Activated naive CD8-positive, alpha-beta T cell treated with anti-CD3 and anti-CD28 coated beads, Interleukin-2, amount 10 ng/mL, durations not matched to agents 7 days and 5 days (primary cell): Measurements from ENCODE around the gene ZNF384. TPM values are rescaled to one million over a fixed set of nuclear protein-coding genes. Genes with fewer than 3 reads are reported as not detected.
A peak's percentile ranks its signal among the peaks of the same experiment; 100 is the strongest.

Experiments used
- ATAC-seq: fragments of 150-1000 bp; cut with Tn5 transposase; one replicate; pipeline ENCODE4 v1.10.0; 2021; ENCODE audit warnings: low read depth, moderate library complexity
- POLR2A ChIA-PET: fragments of 350-600 bp; sonication (Branson Sonifier 250); formaldehyde crosslinking; loops from one replicate; lab custom pipeline; 2021; ENCODE audit warnings: antibody characterized with exemption; lab: Charles Lee
- DNase-seq: peaks from one replicate; pipeline ENCODE4 v3.0.0; 2021
- H3K27ac Mint-ChIP-seq: one replicate; pipeline ENCODE4 v1.8.0; 2022; ENCODE audit warnings: mild to moderate bottlenecking, mixed read lengths
- H3K27me3 Mint-ChIP-seq: one replicate; pipeline ENCODE4 v1.8.0; 2022; ENCODE audit warnings: mild to moderate bottlenecking, moderate library complexity, mixed read lengths
- H3K36me3 Mint-ChIP-seq: one replicate; pipeline ENCODE4 v1.8.0; 2021; ENCODE audit warnings: mild to moderate bottlenecking, mixed read lengths
- H3K4me1 Mint-ChIP-seq: one replicate; pipeline ENCODE4 v1.8.0; 2021; ENCODE audit warnings: mixed read lengths
- H3K4me3 Mint-ChIP-seq: one replicate; pipeline ENCODE4 v1.8.0; 2022; ENCODE audit warnings: mild to moderate bottlenecking, moderate library complexity, mixed read lengths
- H3K9me3 Mint-ChIP-seq: one replicate; pipeline ENCODE4 v1.8.0; 2021; ENCODE audit warnings: mixed read lengths
- total RNA-seq, 2 experiments: library from RNA; stranded (reverse); gene quantifications; one replicate each; pipeline ENCODE4 v1.2.3, GENCODE V29; 2021

The ZNF384 gene
- total RNA-seq = 10 to 100 TPM; 79.5 to 88.2 TPM

DNA sequence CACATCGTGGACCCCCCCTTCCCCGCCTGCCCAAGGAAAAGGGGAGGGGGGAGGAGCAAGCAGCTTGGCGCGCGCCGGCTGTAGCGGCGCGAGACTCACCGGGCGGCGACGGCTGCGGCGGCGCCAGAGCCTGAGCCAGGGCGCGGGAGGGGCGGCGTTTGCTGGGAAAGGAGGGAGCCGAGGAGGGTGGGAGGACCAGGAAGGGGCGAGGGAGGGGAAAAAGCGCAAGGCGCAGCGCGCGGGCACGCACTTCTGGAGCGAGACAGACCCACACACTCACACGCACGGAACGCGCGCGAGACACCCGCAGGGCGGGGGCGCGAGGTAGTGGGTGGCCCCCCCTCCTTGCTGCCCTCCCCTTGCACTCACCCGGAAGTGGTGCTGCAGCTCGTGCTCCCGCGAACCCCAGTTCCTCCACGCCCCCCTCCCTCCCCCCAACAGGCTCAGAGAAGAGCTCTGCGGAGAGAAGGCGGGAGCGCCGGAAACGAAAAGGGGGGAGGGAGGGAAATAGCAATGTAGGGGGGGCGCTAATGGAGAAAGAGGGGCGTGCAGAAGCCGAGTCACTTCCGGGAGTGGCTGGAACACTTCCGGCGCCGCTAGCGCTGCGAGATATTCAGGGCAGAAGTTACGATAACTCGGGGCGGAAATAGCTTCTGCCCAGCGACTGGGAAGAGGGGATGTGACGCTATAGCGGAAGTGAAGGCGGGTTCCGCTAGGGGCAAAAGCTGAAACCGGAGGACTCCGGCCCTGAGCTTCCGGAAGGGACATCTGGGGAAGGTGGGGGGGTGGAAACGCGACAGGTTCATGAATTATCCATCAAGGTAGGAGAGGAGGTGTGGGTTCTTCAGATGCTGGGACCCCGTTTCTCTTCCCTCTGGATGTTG, at the start of gene ZNF384:
ZNF384 (minus strand) TSS at position 377 of the 884 bp plus-strand sequence. CDS start 9,855 bp downstream, outside the sequence.
- peak; percentile 81 for ATAC-seq

DNA sequence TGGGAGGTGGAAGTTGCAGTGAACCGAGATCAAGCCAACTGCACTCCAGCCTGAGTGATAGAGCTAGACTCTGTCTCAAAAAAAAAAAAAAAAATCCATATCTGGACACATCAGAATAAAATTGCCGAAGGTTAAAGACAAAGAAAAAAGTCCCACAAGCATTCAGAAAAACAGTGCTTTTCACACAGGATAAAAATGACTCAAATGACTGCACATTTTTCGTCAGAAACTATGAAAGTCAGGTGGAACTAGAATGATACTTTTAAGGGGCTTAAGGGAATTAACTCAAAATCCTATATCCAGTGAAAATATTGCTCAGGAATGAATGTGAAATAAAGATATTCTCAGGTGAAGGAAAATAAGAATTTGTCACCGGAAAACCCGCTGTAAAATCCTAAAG, 47.6 kb upstream of the ZNF384 start:
- ATAC-seq (no peak), DNase-seq (no peak)
- Mint-ChIP-seq H3K36me3 (no peaks in the 10 kb centered on the region), H3K9me3 (no peaks in the 10 kb centered on the region), H3K4me1 (peaks cover 8% of the 10 kb centered on the region), H3K27me3 (no peaks in the 10 kb centered on the region), H3K27ac (no peak overlapping the region), H3K4me3 (no peak overlapping the region)
- POLR2A ChIA-PET = no interaction called here

More for the DNA sequence above, at the start of gene ZNF384:
- peak; percentile 88 for DNase-seq
- peaks cover 22% of the 10 kb centered on the region for H3K36me3 Mint-ChIP-seq
- H3K27me3 Mint-ChIP-seq = no peaks in the 10 kb centered on the region
- POLR2A ChIA-PET = interaction anchor here (0.6 to 2.3 kb wide), 44 partner anchors 10 to 314 kb away, joined by 3 to 71 read pairs (median 5); partner anchors contain the start of genes CD27, CDCA3, COPS7A and GAPDH
- peak within 1 kb of the TSS; percentile 90 for H3K4me3 Mint-ChIP-seq
- peaks cover 37% of the 10 kb centered on the region for H3K4me1 Mint-ChIP-seq
- no peaks in the 10 kb centered on the region for H3K9me3 Mint-ChIP-seq
- peak within 1 kb of the TSS; percentile 95 for H3K27ac Mint-ChIP-seq

- peak; percentile 55 for DNase-seq
- Mint-ChIP-seq H3K4me3 (no peak overlapping the region), H3K36me3 (peaks cover 7% of the 10 kb centered on the region), H3K27ac (peak overlapping the region; percentile 11), H3K9me3 (no peaks in the 10 kb centered on the region), H3K4me1 (peaks cover 8% of the 10 kb centered on the region), H3K27me3 (no peaks in the 10 kb centered on the region)
- POLR2A ChIA-PET = no interaction called here
- peak; percentile 86 for ATAC-seq
Measured at GRCh38 chr12:6735448-6736191, 46.4 kb upstream of the ZNF384 start.

DNA sequence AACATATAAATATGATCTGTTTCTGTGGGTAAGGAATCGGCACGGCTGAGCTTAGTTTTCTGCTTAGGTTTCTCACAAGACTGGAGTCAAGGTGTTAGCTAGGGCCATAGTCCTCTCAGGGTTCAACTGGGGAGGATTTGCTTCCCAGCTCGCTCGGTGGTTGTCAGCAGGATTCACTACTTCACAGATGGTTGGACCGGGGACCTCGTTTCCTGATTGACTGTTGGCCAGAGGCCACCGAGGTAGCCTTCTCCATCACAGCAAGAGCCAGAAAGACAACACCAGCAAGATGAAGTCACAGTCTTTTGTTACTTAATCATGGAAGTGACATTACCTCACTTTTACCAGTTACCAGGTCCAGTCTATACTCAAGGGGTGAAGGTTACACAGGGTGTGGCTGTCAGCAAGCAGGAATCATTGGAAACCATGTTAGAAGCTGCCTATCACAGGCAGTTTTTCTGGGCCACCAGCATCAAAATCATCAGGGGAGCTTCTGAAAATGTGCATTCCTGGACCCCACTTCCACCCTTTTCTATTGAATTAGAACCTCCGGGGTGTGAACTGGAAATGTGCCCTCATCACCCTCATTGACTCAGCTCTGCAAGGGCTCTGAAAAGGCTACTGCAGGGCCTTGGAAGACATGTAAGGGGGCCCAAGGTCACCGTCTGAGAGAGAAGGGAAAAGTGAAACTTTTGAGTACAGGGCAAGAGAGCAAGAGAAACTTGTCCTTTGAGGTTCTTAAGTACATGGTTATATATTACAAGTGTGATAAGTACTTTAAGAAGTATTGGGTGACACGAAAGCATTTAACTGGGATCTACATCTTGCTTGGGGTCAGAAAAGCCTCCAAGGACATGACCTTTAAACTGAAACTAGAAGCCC, 45.6 kb upstream of the ZNF384 start:
- peaks cover 8% of the 10 kb centered on the region for H3K4me1 Mint-ChIP-seq
- H3K9me3 Mint-ChIP-seq = no peaks in the 10 kb centered on the region
- peaks cover 8% of the 10 kb centered on the region for H3K36me3 Mint-ChIP-seq
- H3K27me3 Mint-ChIP-seq = no peaks in the 10 kb centered on the region
- ATAC-seq = no peak
- DNase-seq = no peak
- no peak overlapping the region for H3K4me3 Mint-ChIP-seq
- H3K27ac Mint-ChIP-seq = no peak overlapping the region
- POLR2A ChIA-PET = no interaction called here

- Mint-ChIP-seq H3K4me1 (peaks cover 10% of the 10 kb centered on the region), H3K9me3 (no peaks in the 10 kb centered on the region), H3K36me3 (peaks cover 16% of the 10 kb centered on the region), H3K4me3 (no peak overlapping the region), H3K27me3 (no peaks in the 10 kb centered on the region), H3K27ac (no peak overlapping the region)
- no peak for ATAC-seq
- POLR2A ChIA-PET = no interaction called here
- DNase-seq = no peak
Measured at GRCh38 chr12:6730169-6730568, 41.0 kb upstream of the ZNF384 start.

DNA sequence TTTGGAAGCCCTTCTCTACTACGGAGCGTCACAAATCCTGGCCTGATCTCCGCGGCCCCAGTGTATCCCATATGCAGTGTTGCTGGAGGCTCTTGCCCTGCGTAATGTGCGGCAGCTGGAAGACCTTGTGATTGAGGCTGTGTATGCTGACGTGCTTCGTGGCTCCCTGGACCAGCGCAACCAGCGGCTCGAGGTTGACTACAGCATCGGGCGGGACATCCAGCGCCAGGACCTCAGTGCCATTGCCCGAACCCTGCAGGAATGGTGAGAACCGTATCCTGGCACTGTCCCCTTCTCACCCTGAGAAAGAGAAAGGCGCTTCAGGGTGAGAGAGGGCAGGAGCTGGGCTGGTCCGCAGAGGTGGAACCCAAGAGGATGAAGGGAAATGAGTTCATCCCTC, 40.0 kb upstream of the ZNF384 start:
- Mint-ChIP-seq H3K27ac (no peak overlapping the region), H3K36me3 (peaks cover 16% of the 10 kb centered on the region), H3K4me3 (no peak overlapping the region), H3K9me3 (no peaks in the 10 kb centered on the region), H3K27me3 (no peaks in the 10 kb centered on the region), H3K4me1 (peaks cover 14% of the 10 kb centered on the region)
- POLR2A ChIA-PET = no interaction called here
- ATAC-seq (no peak), DNase-seq (no peak)

- H3K27ac Mint-ChIP-seq = peak overlapping the region; percentile 75
- H3K4me3 Mint-ChIP-seq = peak overlapping the region; percentile 99
- peaks cover 22% of the 10 kb centered on the region for H3K4me1 Mint-ChIP-seq
- no peaks in the 10 kb centered on the region for H3K9me3 Mint-ChIP-seq
- H3K36me3 Mint-ChIP-seq = peaks cover 11% of the 10 kb centered on the region
- DNase-seq (no peak), ATAC-seq (no peak)
- peaks cover 3% of the 10 kb centered on the region for H3K27me3 Mint-ChIP-seq
- POLR2A ChIA-PET = interaction anchor here (1.0 to 4.8 kb wide), 6 partner anchors 27 to 126 kb away, joined by 3 to 71 read pairs (median 11); partner anchors contain the start of genes CDCA3, LAG3, MLF2 and USP5
Measured at GRCh38 chr12:6725350-6725749, 36.2 kb upstream of the ZNF384 start.

DNA sequence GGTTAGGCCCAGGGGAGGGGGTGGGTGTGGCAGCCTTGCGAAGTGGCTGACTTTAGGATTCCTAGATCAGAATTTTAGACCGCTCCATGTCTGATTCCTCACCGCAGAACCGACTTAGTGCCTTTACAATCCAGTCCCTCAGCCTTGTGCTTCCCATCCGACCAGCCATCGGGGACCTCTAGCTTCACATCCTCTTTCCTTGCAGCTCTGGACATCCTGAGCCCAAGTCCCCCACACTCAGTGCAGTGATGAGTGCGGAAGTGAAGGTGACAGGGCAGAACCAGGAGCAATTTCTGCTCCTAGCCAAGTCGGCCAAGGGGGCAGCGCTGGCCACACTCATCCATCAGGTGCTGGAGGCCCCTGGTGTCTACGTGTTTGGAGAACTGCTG, 35.2 kb upstream of the ZNF384 start:
- Mint-ChIP-seq H3K4me3 (peak overlapping the region; percentile 99), H3K36me3 (peaks cover 8% of the 10 kb centered on the region), H3K27me3 (peaks cover 3% of the 10 kb centered on the region), H3K27ac (peak overlapping the region; percentile 99), H3K9me3 (no peaks in the 10 kb centered on the region), H3K4me1 (peaks cover 22% of the 10 kb centered on the region)
- peak; percentile 29 for ATAC-seq
- peak; percentile 65 for DNase-seq
- POLR2A ChIA-PET = interaction anchor here (0.5 to 4.8 kb wide), 31 partner anchors 15 to 387 kb away, joined by 3 to 71 read pairs (median 5); partner anchors contain the start of genes CDCA3, GAPDH, LAG3 and LPAR5

DNA sequence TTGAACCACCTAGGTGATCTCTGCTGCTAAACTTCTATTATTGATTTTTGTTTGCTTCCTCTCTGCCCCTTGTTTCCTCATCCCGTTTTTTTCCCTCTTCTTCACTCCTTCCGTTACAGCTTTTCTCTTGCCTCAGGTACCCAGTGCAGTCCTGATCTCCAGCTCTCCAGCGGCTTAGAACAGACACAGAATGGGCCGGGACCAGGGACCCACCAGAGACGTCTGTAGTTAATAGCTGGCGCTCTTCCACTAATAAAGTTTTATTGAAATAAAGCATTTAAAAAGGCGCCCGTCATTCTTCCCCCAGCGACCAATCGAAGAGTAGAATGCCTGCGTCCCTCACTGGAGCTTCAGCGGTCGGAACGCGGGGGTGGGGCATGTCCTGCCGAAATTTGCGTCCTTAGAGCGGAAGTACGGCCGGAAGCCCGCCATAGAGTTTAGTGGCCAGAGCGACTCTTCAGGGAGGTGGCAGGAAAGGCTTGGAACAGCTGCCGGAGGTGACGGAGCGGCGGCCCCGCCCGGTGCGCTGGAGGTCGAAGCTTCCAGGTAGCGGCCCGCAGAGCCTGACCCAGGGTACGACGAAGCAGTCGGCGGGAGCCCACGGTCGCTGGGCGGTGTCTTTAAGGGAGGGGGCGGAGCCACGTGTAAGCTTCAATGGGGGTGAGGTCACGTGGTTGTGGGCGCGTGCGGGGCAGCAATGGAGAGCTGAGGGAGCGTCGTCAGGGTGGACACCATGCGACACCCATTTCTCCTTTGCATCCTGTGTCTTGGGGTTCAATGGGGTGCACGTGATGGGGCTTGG, 34.6 kb upstream of the ZNF384 start, which contains the start of gene COPS7A:
COPS7A (plus strand) TSS at position 440 of the 802 bp plus-strand sequence. CDS start 611 bp downstream, outside the sequence.
- ATAC-seq (peak; percentile 97), DNase-seq (peak; percentile 93)
- H3K4me1 Mint-ChIP-seq = peaks cover 22% of the 10 kb centered on the region
- POLR2A ChIA-PET = interaction anchor here (0.5 to 4.8 kb wide), 40 partner anchors 9 to 387 kb away, joined by 3 to 71 read pairs (median 4); partner anchors contain the start of genes CDCA3, GAPDH, LAG3 and LPAR5
- peak within 1 kb of the TSS; percentile 99 for H3K27ac Mint-ChIP-seq
- H3K27me3 Mint-ChIP-seq = peaks cover 3% of the 10 kb centered on the region
- peak within 1 kb of the TSS; percentile 99 for H3K4me3 Mint-ChIP-seq
- H3K36me3 Mint-ChIP-seq = peaks cover 7% of the 10 kb centered on the region
- no peaks in the 10 kb centered on the region for H3K9me3 Mint-ChIP-seq

DNA sequence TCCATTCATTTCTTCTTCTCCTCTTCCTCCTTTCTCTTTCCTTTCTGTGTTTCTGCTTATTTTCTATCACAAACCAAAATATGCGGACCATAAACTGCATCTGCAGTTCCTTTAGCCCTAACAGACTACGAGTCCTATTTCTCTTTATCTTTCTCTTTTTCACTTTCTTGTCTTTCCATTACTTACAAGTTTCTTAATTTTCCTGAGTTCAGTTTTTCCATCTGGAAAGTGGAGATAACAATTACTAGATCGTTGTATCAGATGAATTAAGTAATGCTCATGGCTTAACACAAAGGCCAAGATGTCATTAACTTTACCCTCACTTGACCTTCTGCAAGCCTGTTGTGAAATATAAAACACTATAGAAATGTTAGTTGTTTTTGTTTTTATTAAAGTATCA, 33.7 kb upstream of the ZNF384 start:
- Mint-ChIP-seq H3K27me3 (peaks cover 3% of the 10 kb centered on the region), H3K4me1 (peaks cover 22% of the 10 kb centered on the region), H3K4me3 (no peak overlapping the region), H3K9me3 (no peaks in the 10 kb centered on the region), H3K36me3 (peaks cover 5% of the 10 kb centered on the region), H3K27ac (no peak overlapping the region)
- no peak for DNase-seq
- ATAC-seq = no peak
- POLR2A ChIA-PET = interaction anchor here (0.5 to 4.8 kb wide), 12 partner anchors 8 to 189 kb away, joined by 3 to 71 read pairs (median 6); partner anchors contain the start of genes CDCA3, GAPDH, MLF2 and SPSB2

- no peak for ATAC-seq
- no peak for DNase-seq
- Mint-ChIP-seq H3K4me3 (no peak overlapping the region), H3K27me3 (peaks cover 4% of the 10 kb centered on the region), H3K4me1 (peaks cover 2% of the 10 kb centered on the region), H3K36me3 (no peaks in the 10 kb centered on the region), H3K27ac (no peak overlapping the region), H3K9me3 (no peaks in the 10 kb centered on the region)
- POLR2A ChIA-PET = no interaction called here
Measured at GRCh38 chr12:6716874-6717437, 27.8 kb upstream of the ZNF384 start.
